ENCODE measurements around the gene TRMT2B. TPM values are rescaled to one million over a fixed set of nuclear protein-coding genes. Genes with fewer than 3 reads are reported as not detected.

TRMT2B gene
- total RNA-seq, 2 donors from 2014 or later, result 24.4 to 25.9 TPM

Other genes with a start within 250 kb of the TRMT2B start
- gene CSTF2, start 231.7 kb downstream of the TRMT2B start, total RNA-seq, result 10 to 100 TPM; 32.8 to 33.0 TPM
- gene NOX1, start 177.8 kb downstream of the TRMT2B start, total RNA-seq, result not detected
- 1 to 10 TPM; 1.8 to 2.3 TPM for gene XKRX, start 123.2 kb downstream of the TRMT2B start, total RNA-seq
- not detected for gene ARL13A, start 82.4 kb downstream of the TRMT2B start, total RNA-seq
- under 1 TPM in 1 of 2 donors, not detected in 1; 0.26 TPM for gene TMEM35A, start 26.8 kb upstream of the TRMT2B start, total RNA-seq
- gene CENPI, start 46.1 kb upstream of the TRMT2B start, total RNA-seq, result 10 to 100 TPM; 15.6 to 19.3 TPM
- gene DRP2, start 167.7 kb upstream of the TRMT2B start, total RNA-seq, result 1 to 10 TPM in 1 of 2 donors, under 1 TPM in 1; 0.86 to 1.2 TPM
- not detected for gene TAF7L, start 239.2 kb upstream of the TRMT2B start, total RNA-seq

Measured in activated T-cell treated with anti-CD3 and anti-CD28 coated beads, Interleukin-2, amount 50 U/mL, for 72 hours (primary cell).